Endothelial cell of umbilical vein (primary cell): ENCODE measurements around the gene UFSP1. TPM values are rescaled to one million over a fixed set of nuclear protein-coding genes. Genes with fewer than 3 reads are reported as not detected.

Experiments
- BruUV-seq: library from RNA; stranded (reverse); fragments of 400-500 nt; replicated peaks from 2 replicates; lab custom pipeline; 2021; lab: Mats Ljungman, UMichigan
- CTCF ChIA-PET: fragments of 300-600, 350-600 bp; sonication (Branson Sonifier 250); formaldehyde crosslinking; loops from one replicate; lab custom pipeline; 2021; ENCODE audit warnings: antibody characterized with exemption, inconsistent platforms; lab: Charles Lee
- POLR2A ChIA-PET: fragments of 300-600, 350-600 bp; sonication (Branson Sonifier 250); formaldehyde crosslinking; loops from one replicate; lab custom pipeline; 2021; ENCODE audit warnings: antibody characterized with exemption, inconsistent platforms; lab: Charles Lee
- DNase-seq: peaks from one replicate; pipeline ENCODE4 v3.0.0-alpha.2; 2011; ENCODE audit warnings: low read depth, low spot score
- FAIRE-seq: peaks from 2 replicates; lab custom pipeline; 2011; peaks lifted over from hg19 to GRCh38; lab: Jason Lieb, UNC
- H2AFZ ChIP-seq: 2 replicates; pipeline ENCODE4 v1.6.0; 2012; ENCODE audit warnings: low read depth, low read length, control low read depth, inconsistent platforms
- H3K27ac ChIP-seq: 2 replicates; pipeline ENCODE4 v1.5.1; 2011; ENCODE audit warnings: low read depth, mild to moderate bottlenecking, control low read depth, low read length, moderate library complexity; ENCODE audit not compliant: insufficient read depth
- H3K27me3 ChIP-seq, 2 experiments: 2 replicates each; pipeline versions ENCODE4 v1.6.0 to v1.6.1; 2011; ENCODE audit warnings: low read length in 2 of 2, mixed read lengths in 1 of 2; ENCODE audit not compliant: control insufficient read depth in 2 of 2, insufficient read depth in 2 of 2
- H3K36me3 ChIP-seq, 2 experiments: 2 replicates in 1 of 2; 3 replicates in 1 of 2; pipeline ENCODE4 v1.5.1; 2011; ENCODE audit warnings: low read length in 2 of 2, mild to moderate bottlenecking in 1 of 2, moderate library complexity in 1 of 2; ENCODE audit not compliant: control insufficient read depth in 2 of 2, insufficient read depth in 2 of 2; ENCODE audit errors: extremely low read depth in 1 of 2
- H3K4me1 ChIP-seq: 3 replicates; pipeline ENCODE4 v1.5.1; 2011; ENCODE audit warnings: mild to moderate bottlenecking, low read length; ENCODE audit not compliant: control insufficient read depth, insufficient read depth; ENCODE audit errors: extremely low read depth
- H3K4me2 ChIP-seq: 2 replicates; pipeline ENCODE4 v1.6.1; 2011; ENCODE audit warnings: low read length, control low read depth, mixed read lengths; ENCODE audit not compliant: insufficient read depth
- H3K4me3 ChIP-seq, 3 experiments: fragments of 200-600 bp in 1 of 3; sonication (generic), shearing (Covaris generic) in 1 of 3; replicated peaks in 1 of 3; 2 replicates each; pipeline ENCODE4 v1.5.1; 2011 to 2016; ENCODE audit warnings: control low read depth in 3 of 3, low read length in 3 of 3, mild to moderate bottlenecking in 2 of 3, inconsistent platforms in 1 of 3, low read depth in 1 of 3, moderate library complexity in 1 of 3; ENCODE audit not compliant: insufficient read depth in 1 of 3
- H3K79me2 ChIP-seq: 2 replicates; pipeline ENCODE4 v1.6.0; 2012; ENCODE audit warnings: low read length, inconsistent platforms; ENCODE audit not compliant: control insufficient read depth, insufficient read depth
- H3K9ac ChIP-seq: replicated peaks from 2 replicates; pipeline ENCODE3; 2011; ENCODE audit warnings: low read length, control low read depth; ENCODE audit not compliant: insufficient read depth; ENCODE audit errors: extremely low read depth
- H3K9me1 ChIP-seq: replicated peaks from 3 replicates; pipeline ENCODE4 v1.6.0; 2011; ENCODE audit warnings: mild to moderate bottlenecking, low read length; ENCODE audit not compliant: control insufficient read depth, insufficient read depth; ENCODE audit errors: extremely low read depth
- H3K9me3 ChIP-seq: replicated peaks from 2 replicates; pipeline ENCODE4 v1.5.1; 2012; ENCODE audit warnings: low read length, inconsistent platforms; ENCODE audit not compliant: control insufficient read depth, insufficient read depth
- H4K20me1 ChIP-seq: replicated peaks from 2 replicates; pipeline ENCODE3; 2011; ENCODE audit warnings: mild to moderate bottlenecking, low read length; ENCODE audit not compliant: control insufficient read depth, insufficient read depth; ENCODE audit errors: extremely low read depth
- CTCF ChIP-seq, 2 donors: IDR thresholded peaks; 1 replicate in 1 of 2; 2 replicates in 1 of 2; pipeline ENCODE4 v1.5.1; 2011; ENCODE audit warnings: low read length in 2 of 2, mild to moderate bottlenecking in 2 of 2, moderate library complexity in 2 of 2, control low read depth in 1 of 2, inconsistent platforms in 1 of 2, low read depth in 1 of 2; ENCODE audit not compliant: insufficient read depth in 1 of 2; ENCODE audit errors: extremely low read depth in 1 of 2
- EZH2 ChIP-seq: IDR thresholded peaks from 2 replicates; pipeline ENCODE4 v1.6.1; 2012; ENCODE audit warnings: borderline replicate concordance, low read depth, mild to moderate bottlenecking, moderate library complexity, low read length, inconsistent platforms; ENCODE audit not compliant: severe bottlenecking
- FOS ChIP-seq: IDR thresholded peaks from 2 replicates; pipeline ENCODE4 v1.6.1; 2011; ENCODE audit warnings: mild to moderate bottlenecking, low read length, moderate library complexity, borderline replicate concordance; ENCODE audit not compliant: insufficient read depth
- GATA2 ChIP-seq: IDR thresholded peaks from 2 replicates; pipeline ENCODE4 v1.7.0; 2011; ENCODE audit warnings: low read depth, mild to moderate bottlenecking, moderate library complexity, mixed read lengths, low read length; ENCODE audit not compliant: insufficient read length, insufficient read depth
- JUN ChIP-seq: IDR thresholded peaks from 2 replicates; pipeline ENCODE4 v1.6.1; 2011; ENCODE audit warnings: borderline replicate concordance, low read depth; ENCODE audit not compliant: insufficient read length, insufficient read depth
- MAX ChIP-seq: IDR thresholded peaks from 2 replicates; pipeline ENCODE4 v1.6.1; 2011; ENCODE audit not compliant: insufficient read depth, insufficient read length
- POLR2A ChIP-seq: IDR thresholded peaks from 2 replicates; pipeline ENCODE4 v1.6.1; 2012; ENCODE audit warnings: low read depth, mild to moderate bottlenecking, control low read depth, low read length
- POLR2AphosphoS5 ChIP-seq: IDR thresholded peaks from 2 replicates; pipeline ENCODE4 v1.6.1; 2012; ENCODE audit warnings: low read depth, mild to moderate bottlenecking, control low read depth, low read length, moderate library complexity; ENCODE audit not compliant: insufficient read depth
- dilution Hi-C: fragments of 300-500 bp; cut with MboI; formaldehyde crosslinking; loops from one replicate; pipeline ENCODE4 v1.15.0; 2019; ENCODE audit warnings: low sequenced_read_pairs; ENCODE audit not compliant: extremely low pct_ligation_motif_present
- intact Hi-C: fragments of 100-400 bp; cut with micrococcal nuclease; formaldehyde crosslinking; loops from one replicate; pipeline ENCODE4 v1.10.0; 2022
- polyA plus RNA-seq, 4 experiments: library from polyadenylated mRNA; depleted of rRNA in 3 of 4; stranded (reverse) in 3 of 4; unstranded in 1 of 4; fragments of >200 nt; gene quantifications; 2 replicates each; pipeline versions ENCODE4 v1.2.1 to v1.2.3, GENCODE V29; 2011 to 2012; ENCODE audit warnings: missing spikeins in 1 of 4
- total RNA-seq: library from RNA; stranded (reverse); gene quantifications from 2 replicates; pipeline ENCODE4 v1.2.3, GENCODE V29; 2021

The UFSP1 gene
- total and polyA plus RNA-seq, 2 donors (not counting 3 experiments of a cell fraction or from before 2014, with no cell fraction given): 0.84 to 0.93 TPM

GRCh38 chr7:100893910-100894721 lies 4.6 kb upstream of the UFSP1 start:
- Histone ChIP-seq H3K36me3 (no peaks in the 10 kb centered on the region), H3K4me2 (no peak overlapping the region), H3K4me1 (peaks cover 22% of the 10 kb centered on the region), H3K9me1 (no peaks in the 10 kb centered on the region), H3K4me3 (no peak overlapping the region), H3K9ac (no peak overlapping the region), H3K27me3 (peaks cover 9 to 19% of the 10 kb centered on the region in 2 experiments), H3K79me2 (peaks cover 2% of the 10 kb centered on the region), H3K27ac (no peak overlapping the region), H3K9me3 (no peaks in the 10 kb centered on the region), H2AFZ (no peak overlapping the region), H4K20me1 (no peaks in the 10 kb centered on the region)
- FAIRE-seq (no peak), DNase-seq (no peak)
- TF ChIP-seq EZH2 (no peak), POLR2AphosphoS5 (no peak), POLR2A (no peak), JUN (no peak)
- CTCF ChIA-PET: interaction anchor here (0.7 to 2.5 kb wide), 16 partner anchors 10 to 396 kb away, joined by 3 to 44 read pairs (median 4); partner anchors contain the start of genes CLDN15, POP7 and SRRT
- dilution Hi-C loops (no loop called here), intact Hi-C loops (loop anchor here (1.0 to 10.0 kb wide), 4 partner anchors 73 to 401 kb away; partner anchors contain the start of genes MUC12 and VGF)
- POLR2A ChIA-PET: interaction anchor here (0.9 kb wide), 1 partner anchor 233 kb away, joined by 3 read pairs; the partner anchor contains the start of gene SERPINE1
- BruUV-seq: no TSS peak

- Histone ChIP-seq H3K4me2 (no peak overlapping the region), H3K4me1 (peaks cover 29% of the 10 kb centered on the region), H3K79me2 (peaks cover 9% of the 10 kb centered on the region), H3K27me3 (peaks cover 9 to 19% of the 10 kb centered on the region in 2 experiments), H3K9me1 (no peaks in the 10 kb centered on the region), H3K9ac (no peak overlapping the region), H3K4me3 (no peak overlapping the region), H3K9me3 (no peaks in the 10 kb centered on the region), H4K20me1 (no peaks in the 10 kb centered on the region), H2AFZ (no peak overlapping the region), H3K36me3 (no peaks in the 10 kb centered on the region), H3K27ac (no peak overlapping the region)
- no TSS peak for BruUV-seq
- intact Hi-C loops (loop anchor here (5.0 to 10.0 kb wide), 3 partner anchors 74 to 401 kb away; partner anchors contain the start of genes MUC12 and VGF), dilution Hi-C loops (no loop called here)
- ChIA-PET POLR2A (no interaction called here), CTCF (interaction anchor here (0.8 to 2.5 kb wide), 3 partner anchors 166 to 397 kb away, joined by 3 to 44 read pairs (median 4); no protein-coding TSS in a partner anchor)
- DNase-seq: no peak
- no peak for FAIRE-seq
- TF ChIP-seq JUN (no peak), POLR2AphosphoS5 (no peak), GATA2 (no peak), MAX (no peak), EZH2 (no peak), FOS (no peak), POLR2A (no peak), CTCF (IDR thresholded peaks at IDR 0.05; ENCODE audit: extremely low read depth in 1 of 2, insufficient read depth in 1 of 2, low read depth in 1 of 2, low read length in 2 of 2) (no peak)
Observed at GRCh38 chr7:100893318-100893895, 3.9 kb upstream of the UFSP1 start.
